Stimulated activated CD4-positive, alpha-beta T cell treated with anti-CD3 and anti-CD28 coated beads, Interleukin-15, amount 100 ng/mL, for 48 hours (primary cell): ENCODE measurements around the gene ANKZF1.
"Not testable (repeated sequence)": the region's sequence is repeated elsewhere in the genome, so short reads cannot be mapped to it uniquely, and the experiment has no call there.

ENCODE experiments used
- DNase-seq, 2 donors: peaks; one replicate each; pipeline ENCODE4 v3.0.0-alpha.2; 2020; ENCODE audit warnings: low read depth in 2 of 2

The ANKZF1 gene

GRCh38 chr2:219254590-219255201 lies 25.1 kb downstream of the ANKZF1 start:
- DNase-seq: no peak

- not testable (repeated sequence) for DNase-seq
These were observed 29.3 kb downstream of the ANKZF1 start for GRCh38 chr2:219258942-219259341.

DNA sequence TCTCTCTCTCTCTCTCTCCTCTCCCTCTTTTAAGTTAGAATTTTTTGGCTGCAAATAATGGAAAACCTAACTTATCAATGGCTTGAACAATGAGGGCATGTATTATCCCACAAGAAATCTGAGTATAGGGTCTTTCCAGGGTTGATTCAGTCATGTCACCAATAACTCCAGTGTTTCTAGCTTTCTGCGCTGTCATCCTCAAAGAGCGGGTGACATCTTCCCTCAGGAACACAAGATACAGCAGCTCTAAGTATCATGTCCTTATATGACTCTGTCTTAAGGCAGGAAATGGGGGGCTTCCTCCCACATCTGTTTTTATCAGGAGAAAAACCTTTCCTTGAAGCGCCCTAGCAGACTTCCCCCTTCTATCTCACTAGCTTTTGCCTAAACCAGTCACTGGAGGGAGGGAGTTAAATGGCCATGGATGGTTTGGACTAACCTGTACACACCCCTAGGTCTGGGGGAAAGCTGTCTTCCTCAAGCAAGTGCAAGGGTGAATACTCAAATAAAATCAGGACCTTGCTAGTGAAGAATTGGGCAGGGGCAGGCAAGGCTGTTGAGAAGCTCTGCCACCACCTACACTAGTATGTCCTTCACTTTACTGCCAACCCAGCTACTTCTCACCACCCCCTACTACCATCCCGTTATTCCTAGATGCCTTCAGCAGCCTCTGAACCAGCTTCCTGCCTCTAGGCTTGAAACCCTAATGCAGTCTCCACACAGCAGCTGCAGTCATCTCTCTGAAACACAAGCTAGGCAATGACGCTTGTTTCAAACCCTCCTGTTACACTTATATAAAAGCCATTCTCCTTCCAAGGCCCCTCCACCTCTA lies 31.6 kb downstream of the ANKZF1 start:
- DNase-seq: no peak

GRCh38 chr2:219266232-219266631 lies 36.6 kb downstream of the ANKZF1 start:
- no peak for DNase-seq

- no peak for DNase-seq
These were observed 37.3 kb downstream of the ANKZF1 start for GRCh38 chr2:219266886-219267285.

- no peak for DNase-seq
These were observed 38.7 kb downstream of the ANKZF1 start for GRCh38 chr2:219268294-219268693.

DNA sequence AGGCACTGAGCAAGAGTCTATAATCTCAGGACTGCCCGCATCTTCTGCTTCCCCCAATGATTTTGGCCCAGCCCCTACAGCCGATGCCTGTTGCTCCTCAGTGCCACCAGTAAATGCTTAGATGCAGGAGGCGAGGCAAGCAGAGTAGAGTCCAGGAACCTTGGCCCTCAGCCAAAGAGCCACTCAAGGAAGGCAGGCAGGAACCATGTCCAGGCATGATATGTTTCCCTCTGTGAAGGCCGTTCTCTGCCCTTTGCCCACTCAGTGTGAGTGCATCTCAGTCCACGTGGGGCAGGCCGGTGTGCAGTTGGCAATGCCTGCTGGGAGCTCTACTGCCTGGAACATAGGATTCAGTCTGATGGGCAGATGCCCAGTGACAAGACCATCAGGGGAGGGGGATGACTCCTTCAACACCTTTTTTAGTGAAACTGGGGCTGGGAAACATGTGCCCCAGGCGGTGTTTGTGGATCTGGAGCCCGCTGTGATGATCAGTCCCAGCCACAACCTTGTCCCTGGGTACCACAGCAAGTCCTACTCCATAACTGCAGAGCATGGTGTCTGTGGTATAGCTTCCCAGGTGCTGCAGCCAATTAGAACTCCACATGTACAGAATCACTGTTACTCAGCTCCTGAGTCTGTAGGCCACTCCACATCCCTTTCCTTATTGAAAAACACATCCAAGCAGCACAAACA lies 39.9 kb downstream of the ANKZF1 start:
- no peak for DNase-seq

GRCh38 chr2:219270055-219270372 lies 40.4 kb downstream of the ANKZF1 start:
- DNase-seq: no peak

DNA sequence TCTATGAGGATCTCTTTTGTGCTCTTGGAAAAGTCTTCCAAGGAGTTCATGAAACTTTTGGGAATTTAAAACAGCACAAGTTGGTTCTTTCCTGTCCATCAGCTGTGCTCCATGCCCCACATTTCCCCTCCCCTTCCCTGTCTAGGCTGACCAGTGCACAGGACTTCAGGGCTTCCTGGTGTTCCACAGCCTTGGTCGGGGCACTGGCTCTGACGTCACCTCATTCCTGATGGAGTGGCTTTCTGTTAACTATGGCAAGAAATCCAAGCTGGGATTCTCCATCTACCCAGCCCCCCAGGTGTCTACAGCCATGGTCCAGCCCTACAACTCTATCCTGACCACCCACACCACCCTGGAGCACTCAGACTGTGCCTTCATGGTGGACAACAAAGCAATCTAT lies 41.4 kb downstream of the ANKZF1 start:
- no peak for DNase-seq

GRCh38 chr2:219272356-219272755 lies 42.8 kb downstream of the ANKZF1 start:
- no peak for DNase-seq

- DNase-seq: no peak
These were observed 43.4 kb downstream of the ANKZF1 start for GRCh38 chr2:219272995-219273394.

DNA sequence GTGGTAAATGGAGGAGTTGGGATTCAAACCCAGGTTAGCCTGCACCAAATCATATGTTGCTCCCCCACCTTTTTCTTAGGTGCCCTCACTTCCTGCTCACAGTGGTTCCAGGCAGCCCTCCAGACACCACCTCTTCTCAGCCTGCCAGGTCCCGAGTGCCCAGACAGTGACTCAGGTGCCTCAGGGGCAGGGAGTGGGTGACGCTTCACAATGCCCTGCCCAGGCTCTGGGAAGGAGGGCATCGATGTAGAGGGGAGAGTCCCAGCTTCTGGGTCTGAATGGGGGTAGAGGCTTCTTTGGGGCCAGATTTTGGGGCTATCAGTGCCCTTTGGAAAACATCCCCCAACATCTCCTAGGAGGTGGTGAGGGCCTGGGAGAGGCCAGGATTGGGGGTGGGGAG lies 44.3 kb downstream of the ANKZF1 start:
- no peak for DNase-seq

- no peak for DNase-seq
These were observed 44.8 kb downstream of the ANKZF1 start for GRCh38 chr2:219274361-219274921.

- DNase-seq: peak; percentile 49 to 65
These were observed 48.4 kb downstream of the ANKZF1 start for GRCh38 chr2:219277703-219278654.

DNA sequence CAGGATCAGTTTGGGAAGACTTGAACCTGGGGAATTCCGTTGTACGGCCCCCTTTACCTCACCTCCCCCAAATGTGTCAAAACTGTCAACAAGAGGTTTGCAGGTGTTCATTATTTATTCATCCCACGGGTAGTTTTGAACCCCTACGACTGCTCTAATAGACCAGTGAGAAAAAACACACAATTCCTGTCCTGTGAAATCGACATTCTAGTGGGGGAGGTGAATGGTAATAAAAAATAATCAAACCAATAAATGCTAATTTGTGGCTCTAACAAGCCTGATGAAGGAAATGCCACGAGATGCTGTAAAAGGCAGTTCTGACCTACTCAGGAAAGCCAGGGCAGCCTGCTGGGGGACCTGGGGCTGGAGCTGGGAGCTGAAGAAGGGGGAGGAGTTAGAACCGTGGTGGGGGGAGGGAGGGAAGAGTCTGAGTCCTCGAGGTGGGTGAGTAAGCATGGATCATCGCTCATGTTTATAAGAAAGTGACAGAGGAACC lies 49.1 kb downstream of the ANKZF1 start:
- no peak for DNase-seq

- DNase-seq: peak; percentile 99 to 100
These were observed 49.7 kb downstream of the ANKZF1 start, which contains the start of gene DNAJB2 for GRCh38 chr2:219279151-219279915. DNAJB2 (plus strand) TSS chr2:219279366; CDS start chr2:219279834, 468 bp downstream.

- no peak for DNase-seq
These were observed 50.4 kb downstream of the ANKZF1 start for GRCh38 chr2:219279916-219280516.

DNA sequence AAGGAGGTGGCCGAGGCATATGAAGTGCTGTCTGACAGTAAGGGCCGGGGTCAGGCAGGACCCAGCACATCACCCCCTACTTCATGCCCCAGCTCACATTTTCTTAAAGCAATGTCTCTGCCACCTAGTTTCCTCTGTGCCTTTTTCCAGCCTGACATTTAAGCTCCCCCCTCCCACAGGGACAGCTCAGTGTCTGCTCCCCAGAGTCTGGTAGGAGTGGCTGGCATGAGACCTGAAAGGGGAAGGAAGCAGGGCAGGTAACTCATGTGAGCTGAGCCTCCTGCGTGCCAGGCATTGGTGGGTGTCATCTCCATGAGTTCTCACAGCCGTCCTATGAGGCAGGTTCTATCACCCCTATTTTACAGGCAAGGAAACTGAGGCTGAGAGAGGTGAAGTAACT lies 51.0 kb downstream of the ANKZF1 start:
- DNase-seq: no peak

- DNase-seq: no peak
These were observed 52.0 kb downstream of the ANKZF1 start for GRCh38 chr2:219281588-219281987.

DNA sequence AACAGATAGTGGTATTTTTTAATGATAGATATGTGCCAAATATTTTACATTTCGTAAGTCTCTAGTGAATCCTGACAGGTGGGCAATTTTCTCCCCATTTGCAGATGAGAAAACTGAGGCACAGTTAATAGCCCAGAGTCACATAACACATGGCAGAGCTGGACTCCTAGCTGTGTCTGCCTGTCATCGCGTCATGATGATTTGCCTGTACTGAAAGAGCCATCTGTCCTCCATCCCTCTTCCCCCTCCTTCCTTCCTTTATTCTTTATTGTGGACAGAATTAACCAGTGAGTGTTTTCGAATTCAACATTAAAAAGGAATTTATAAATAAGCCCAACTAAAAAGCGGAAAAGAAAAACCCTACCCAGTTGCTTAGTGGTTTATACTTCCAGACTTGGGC lies 52.8 kb downstream of the ANKZF1 start:
- DNase-seq: no peak
